ENCODE data around the gene VTI1B. TPM values are rescaled to one million over a fixed set of nuclear protein-coding genes. Genes with fewer than 3 reads are reported as not detected.

The VTI1B gene
- total RNA-seq, 4 donors from 2014 or later: 39.9 to 52.6 (median 47.4) TPM

- DNase-seq (ENCODE audit: low spot score in 2 of 2): no peak
- intact Hi-C loops (cut with DNase I; ENCODE audit: low total_unique reads): no loop called here
- no peak overlapping the region for H3K4me3 ChIP-seq (ENCODE audit: low read depth, poor library complexity, severe bottlenecking)
- 12 to 19% methylated on average over 2 of the region's 2 CpGs for WGBS, 2 donors
- TF ChIP-seq CTCF (IDR thresholded peaks at IDR 0.05): no peak
- no peak for TF ChIP-seq POLR2A (IDR thresholded peaks at IDR 0.05)
Measured at GRCh38 chr14:67623114-67623513, 51.3 kb downstream of the VTI1B start.

- intact Hi-C loops (cut with DNase I; ENCODE audit: low total_unique reads): no loop called here
- TF ChIP-seq CTCF (IDR thresholded peaks at IDR 0.05) (no peak), POLR2A (IDR thresholded peaks at IDR 0.05) (no peak)
- H3K4me3 ChIP-seq (ENCODE audit: low read depth, poor library complexity, severe bottlenecking): no peak overlapping the region
- 59 to 64% methylated on average over 4 of the region's 4 CpGs for WGBS, 2 donors
- DNase-seq (ENCODE audit: low spot score in 2 of 2): peak in 1 of 2 donors; percentile 42
Measured at GRCh38 chr14:67622675-67623074, 51.8 kb downstream of the VTI1B start.

- peak overlapping the region; percentile 58 for H3K4me3 ChIP-seq (ENCODE audit: low read depth, poor library complexity, severe bottlenecking)
- TF ChIP-seq POLR2A (IDR thresholded peaks at IDR 0.05): no peak
- TF ChIP-seq CTCF (IDR thresholded peaks at IDR 0.05): no peak
- DNase-seq (ENCODE audit: low spot score in 2 of 2): peak in 1 of 2 donors; percentile 89
- intact Hi-C loops (cut with DNase I; ENCODE audit: low total_unique reads): no loop called here
- 6% methylated on average over 19 of the region's 19 CpGs for WGBS, 2 donors
Measured at GRCh38 chr14:67620217-67620785, 54.1 kb downstream of the VTI1B start.

- DNase-seq (ENCODE audit: low spot score in 2 of 2): peak; percentile 95 to 99
- TF ChIP-seq POLR2A (IDR thresholded peaks at IDR 0.05) (no peak), CTCF (IDR thresholded peaks at IDR 0.05) (peak in 1 of 3 donors; percentile 40)
- WGBS, 2 donors: 1 to 2% methylated on average over 14 to 43 of the region's 62 CpGs
- intact Hi-C loops (cut with DNase I; ENCODE audit: low total_unique reads): loop anchor here (10.0 kb wide), 1 partner anchor 45 kb away; no protein-coding TSS in a partner anchor
- peak within 1 kb of the TSS; percentile 58 for H3K4me3 ChIP-seq (ENCODE audit: low read depth, poor library complexity, severe bottlenecking)
Measured at GRCh38 chr14:67619446-67620216, 54.8 kb downstream of the VTI1B start, which contains the start of gene ARG2. TSS of gene ARG2 (plus strand) at chr14:67619920. CDS start at chr14:67619978, 58 bp downstream.

GRCh38 chr14:67618617-67619063 lies 55.8 kb downstream of the VTI1B start:
- DNase-seq (ENCODE audit: low spot score in 2 of 2): no peak
- H3K4me3 ChIP-seq (ENCODE audit: low read depth, poor library complexity, severe bottlenecking): no peak overlapping the region
- TF ChIP-seq POLR2A (IDR thresholded peaks at IDR 0.05): no peak
- TF ChIP-seq CTCF (IDR thresholded peaks at IDR 0.05): peak in 1 of 3 donors; percentile 47
- intact Hi-C loops (cut with DNase I; ENCODE audit: low total_unique reads): loop anchor here (10.0 kb wide), 1 partner anchor 46 kb away; no protein-coding TSS in a partner anchor
